H1 (cell line): Measurements from ENCODE around the gene ZDHHC8. TPM values are rescaled to one million over a fixed set of nuclear protein-coding genes. Genes with fewer than 3 reads are reported as not detected.

Experiments used
- CTCF ChIA-PET: fragments of 300-600 bp; sonication (Branson Sonifier 250); formaldehyde crosslinking; loops from one replicate; lab custom pipeline; 2021; ENCODE audit not compliant: partially characterized antibody; lab: Charles Lee
- POLR2A ChIA-PET: fragments of 300-600 bp; sonication (Branson Sonifier 250); formaldehyde crosslinking; loops from one replicate; lab custom pipeline; 2021; ENCODE audit warnings: inconsistent platforms; ENCODE audit not compliant: partially characterized antibody; lab: Charles Lee
- DNase-seq, 2 experiments: peaks; one replicate each; pipeline versions ENCODE4 v3.0.0 to v3.0.0-alpha.2; 2010 to 2022; ENCODE audit warnings: low spot score in 2 of 2, low read depth in 1 of 2, mixed read lengths in 1 of 2
- FAIRE-seq: peaks from 2 replicates; lab custom pipeline; 2011; peaks lifted over from hg19 to GRCh38; lab: Jason Lieb, UNC
- H2AFZ ChIP-seq: 2 replicates; pipeline ENCODE4 v1.8.1; 2012; ENCODE audit warnings: low read length, inconsistent platforms
- H2AK5ac ChIP-seq: 2 replicates; pipeline ENCODE4 v1.6.1; 2013; ENCODE audit warnings: low read depth, low read length
- H2BK120ac ChIP-seq: replicated peaks from 2 replicates; pipeline ENCODE3; 2013; ENCODE audit warnings: low read depth, low read length, inconsistent platforms
- H2BK12ac ChIP-seq: 2 replicates; pipeline ENCODE4 v1.6.1; 2013; ENCODE audit warnings: low read depth, low read length
- H2BK15ac ChIP-seq: 2 replicates; pipeline ENCODE4 v1.6.1; 2013; ENCODE audit warnings: low read length
- H2BK20ac ChIP-seq: 2 replicates; pipeline ENCODE4 v1.6.1; 2013; ENCODE audit warnings: low read length
- H2BK5ac ChIP-seq: 2 replicates; pipeline ENCODE4 v1.6.1; 2013; ENCODE audit warnings: low read depth, low read length
- H3K14ac ChIP-seq: 2 replicates; pipeline ENCODE4 v1.6.1; 2013; ENCODE audit warnings: inconsistent platforms; ENCODE audit not compliant: insufficient read length
- H3K18ac ChIP-seq: 2 replicates; pipeline ENCODE4 v1.6.1; 2013; ENCODE audit warnings: low read length; ENCODE audit errors: extremely low read depth
- H3K23ac ChIP-seq: 2 replicates; pipeline ENCODE4 v1.6.1; 2013; ENCODE audit warnings: inconsistent platforms; ENCODE audit not compliant: insufficient read length
- H3K23me2 ChIP-seq: 2 replicates; pipeline ENCODE4 v1.6.1; 2013; ENCODE audit warnings: low read depth, low read length
- H3K27ac ChIP-seq: 2 replicates; pipeline ENCODE4 v1.6.1; 2011; ENCODE audit warnings: low read depth, low read length, inconsistent platforms
- H3K27me3 ChIP-seq, 4 experiments: replicated peaks in 1 of 4; 1 replicate in 1 of 4; 2 replicates in 3 of 4; pipeline versions ENCODE4 v1.6.1 to v1.8.1; 2011 to 2013; ENCODE audit warnings: low read length in 3 of 4, mild to moderate bottlenecking in 3 of 4, inconsistent platforms in 2 of 4, mixed read lengths in 2 of 4, moderate library complexity in 1 of 4; ENCODE audit not compliant: control insufficient read depth in 3 of 4, insufficient read depth in 3 of 4; ENCODE audit errors: extremely low read depth in 1 of 4
- H3K36me3 ChIP-seq, 4 experiments: 2 replicates each; pipeline versions ENCODE4 v1.6.1 to v1.8.1; 2011 to 2013; ENCODE audit warnings: mild to moderate bottlenecking in 4 of 4, low read length in 3 of 4, moderate library complexity in 2 of 4, control low read depth in 1 of 4, inconsistent platforms in 1 of 4; ENCODE audit not compliant: insufficient read depth in 4 of 4, control insufficient read depth in 2 of 4
- H3K4ac ChIP-seq: replicated peaks from 2 replicates; pipeline ENCODE3; 2013; ENCODE audit warnings: low read length, low read depth, mixed read lengths, inconsistent platforms; ENCODE audit not compliant: insufficient read length
- H3K4me1 ChIP-seq, 4 experiments: replicated peaks in 1 of 4; 1 replicate in 1 of 4; 2 replicates in 3 of 4; pipeline versions ENCODE4 v1.6.1 to v1.8.1; 2011 to 2013; ENCODE audit warnings: low read length in 3 of 4, inconsistent platforms in 2 of 4, mixed read lengths in 1 of 4; ENCODE audit not compliant: insufficient read depth in 4 of 4, control insufficient read depth in 3 of 4
- H3K4me2 ChIP-seq, 2 experiments: 2 replicates each; pipeline versions ENCODE4 v1.6.1 to v1.8.1; 2011 to 2013; ENCODE audit warnings: low read depth in 2 of 2, low read length in 2 of 2, control low read depth in 1 of 2, inconsistent platforms in 1 of 2, mild to moderate bottlenecking in 1 of 2; ENCODE audit not compliant: insufficient read depth in 1 of 2
- H3K4me3 ChIP-seq, 4 experiments: fragments of 200-600, 300-600 bp in 1 of 4; sonication (generic), shearing (Covaris generic), sonication (Bioruptor Twin) in 1 of 4; 2 replicates each; pipeline versions ENCODE4 v1.5.1 to v1.8.1; 2011 to 2016; ENCODE audit warnings: low read length in 4 of 4, low read depth in 3 of 4, control low read depth in 2 of 4, inconsistent platforms in 2 of 4, mild to moderate bottlenecking in 2 of 4, mixed read lengths in 1 of 4, moderate library complexity in 1 of 4; ENCODE audit not compliant: insufficient read depth in 2 of 4; ENCODE audit errors: extremely low read depth in 1 of 4
- H3K56ac ChIP-seq: replicated peaks from 2 replicates; pipeline ENCODE3; 2013; ENCODE audit warnings: low read depth, mild to moderate bottlenecking, mixed read lengths, low read length, inconsistent platforms; ENCODE audit not compliant: insufficient read length
- H3K79me1 ChIP-seq: 2 replicates; pipeline ENCODE4 v1.6.1; 2013; ENCODE audit warnings: low read depth, low read length, control low read depth
- H3K79me2 ChIP-seq, 2 experiments: 2 replicates each; pipeline versions ENCODE4 v1.6.1 to v1.8.1; 2012 to 2013; ENCODE audit warnings: low read length in 2 of 2, mild to moderate bottlenecking in 2 of 2, inconsistent platforms in 1 of 2; ENCODE audit not compliant: insufficient read depth in 2 of 2, control insufficient read depth in 1 of 2
- H3K9ac ChIP-seq, 4 experiments: replicated peaks in 1 of 4; 1 replicate in 1 of 4; 2 replicates in 3 of 4; pipeline versions ENCODE4 v1.6.1 to v1.8.1; 2011 to 2013; ENCODE audit warnings: low read depth in 3 of 4, low read length in 3 of 4, control low read depth in 2 of 4, mild to moderate bottlenecking in 2 of 4, moderate library complexity in 2 of 4, inconsistent platforms in 1 of 4; ENCODE audit errors: extremely low read depth in 1 of 4
- H3K9me3 ChIP-seq, 2 experiments: 2 replicates each; pipeline versions ENCODE4 v1.6.1 to v1.8.1; 2012 to 2013; ENCODE audit warnings: mild to moderate bottlenecking in 2 of 2, moderate library complexity in 2 of 2, control low read depth in 1 of 2, inconsistent platforms in 1 of 2, low read depth in 1 of 2, low read length in 1 of 2, mixed read lengths in 1 of 2; ENCODE audit not compliant: insufficient read depth in 2 of 2
- H4K20me1 ChIP-seq, 2 experiments: replicated peaks in 1 of 2; 2 replicates each; pipeline versions ENCODE3 to v1.8.1; 2011 to 2013; ENCODE audit warnings: inconsistent platforms in 2 of 2, low read length in 2 of 2, mild to moderate bottlenecking in 1 of 2; ENCODE audit not compliant: insufficient read depth in 2 of 2, control insufficient read depth in 1 of 2
- H4K5ac ChIP-seq: 2 replicates; pipeline ENCODE4 v1.6.1; 2013; ENCODE audit warnings: low read length, low read depth, mixed read lengths, inconsistent platforms; ENCODE audit not compliant: insufficient read length
- H4K8ac ChIP-seq: 2 replicates; pipeline ENCODE4 v1.8.0; 2013; ENCODE audit warnings: mild to moderate bottlenecking, moderate library complexity, low read length, inconsistent platforms; ENCODE audit not compliant: insufficient read depth; ENCODE audit errors: extremely low read depth
- H4K91ac ChIP-seq: replicated peaks from 2 replicates; pipeline ENCODE3; 2013; ENCODE audit warnings: low read length, mixed read lengths, inconsistent platforms; ENCODE audit not compliant: insufficient read length
- ATF2 ChIP-seq: IDR thresholded peaks from 2 replicates; pipeline ENCODE4 v1.6.1; 2012; ENCODE audit warnings: low read length, inconsistent platforms
- CBX8 ChIP-seq: fragments of 300-800, 300-1000 bp; sonication (generic); IDR thresholded peaks from 2 replicates; pipeline ENCODE4 v1.7.1; 2016; ENCODE audit warnings: low read depth, low read length, borderline replicate concordance
- CREB1 ChIP-seq: IDR thresholded peaks from 2 replicates; pipeline ENCODE4 v1.6.1; 2012; ENCODE audit warnings: inconsistent platforms
- E2F6 ChIP-seq: IDR thresholded peaks from 2 replicates; pipeline ENCODE4 v1.6.1; 2012; ENCODE audit warnings: inconsistent platforms
- GABPA ChIP-seq: IDR thresholded peaks from 2 replicates; pipeline ENCODE4 v1.6.1; 2011; ENCODE audit warnings: mild to moderate bottlenecking, low read length, moderate library complexity, borderline replicate concordance; ENCODE audit not compliant: insufficient read depth
- JUN ChIP-seq: IDR thresholded peaks from 2 replicates; pipeline ENCODE4 v1.6.1; 2011; ENCODE audit warnings: low read depth, mild to moderate bottlenecking, improper control_type of control experiment, low read length
- JUND ChIP-seq: IDR thresholded peaks from 2 replicates; pipeline ENCODE4 v1.6.1; 2011; ENCODE audit warnings: mild to moderate bottlenecking, improper control_type of control experiment, low read length
- KDM5A ChIP-seq: fragments of 200-600 bp; IDR thresholded peaks from 2 replicates; pipeline ENCODE4 v1.7.1; 2012; ENCODE audit warnings: mild to moderate bottlenecking, low read length, inconsistent platforms, mixed read lengths
- MAX ChIP-seq: IDR thresholded peaks from 2 replicates; pipeline ENCODE4 v1.6.1; 2012; ENCODE audit warnings: inconsistent platforms
- TCF12 ChIP-seq: IDR thresholded peaks from 2 replicates; pipeline ENCODE4 v1.6.1; 2011; ENCODE audit warnings: low read depth, mild to moderate bottlenecking, low read length
- WGBS, 2 experiments: shearing (Covaris generic) in 1 of 2; methylation state at CpG; one replicate each; pipeline versions ENCODE4 v1.1.6 to v1.1.7; 2013 to 2015; ENCODE audit warnings: low lambda C conversion rate in 2 of 2, mixed read lengths in 2 of 2, inconsistent platforms in 1 of 2, low coverage in 1 of 2, missing lambda C conversion rate in 1 of 2; ENCODE audit not compliant: insufficient replicate concordance in 2 of 2, insufficient coverage in 1 of 2, insufficient read length in 1 of 2; ENCODE audit errors: extremely low coverage in 1 of 2, missing lambda C conversion rate in 1 of 2; 5-methylcytosine and 5-hydroxymethylcytosine counted together
- polyA plus RNA-seq, 7 experiments: library from polyadenylated mRNA; depleted of rRNA in 3 of 7; stranded (reverse) in 5 of 7; unstranded in 2 of 7; fragments of >200 nt in 5 of 7; fragments of 200-250 nt in 2 of 7; gene quantifications; 1 replicate in 5 of 7; 2 replicates in 1 of 7; 4 replicates in 1 of 7; pipeline versions ENCODE4 v1.2.1 to v1.2.3, GENCODE V29; 2011 to 2013; ENCODE audit warnings: missing spikeins in 2 of 7, mixed read lengths in 2 of 7
- total RNA-seq: library from RNA; stranded (reverse); fragmentation: NEBNext Ultra II Directional; extraction: Animal tissue kit (Norgen Biotek cat#: 25700); gene quantifications from 2 replicates; pipeline ENCODE4 v1.2.1, GENCODE V29; 2021

The ZDHHC8 gene
- total and polyA plus RNA-seq, 2 of the 8 experiments (the other 6 are each of a cell fraction or from before 2014, with no cell fraction given) = 18.6 to 65.6 TPM

GRCh38 chr22:20155330-20156041 is 23.9 kb downstream of the ZDHHC8 start:
- H3K9ac ChIP-seq = no peak overlapping the region
- no peak overlapping the region for H3K56ac ChIP-seq
- ChIA-PET POLR2A (interaction anchor here (2.4 kb wide), 1 partner anchor 28 kb away, joined by 5 read pairs; no protein-coding TSS in a partner anchor), CTCF (interaction anchor here (1.0 to 7.7 kb wide), 10 partner anchors 11 to 132 kb away, joined by 3 to 98 read pairs (median 10); no protein-coding TSS in a partner anchor)
- H4K20me1 ChIP-seq = no peaks in the 10 kb centered on the region
- H3K4me1 ChIP-seq = peaks cover 0 to 7% (median 4%) of the 10 kb centered on the region in 4 experiments; a peak in 4 of 7 replicates
- FAIRE-seq (no peak), DNase-seq (no peak)
- no peaks in the 10 kb centered on the region for H3K79me1 ChIP-seq
- H4K91ac ChIP-seq = no peak overlapping the region
- H3K36me3 ChIP-seq = no peaks in the 10 kb centered on the region
- no peak overlapping the region; the same call in 1 of the 2 replicates for H4K8ac ChIP-seq
- H4K5ac ChIP-seq = no peak overlapping the region
- no peak overlapping the region for H2BK5ac ChIP-seq
- H3K14ac ChIP-seq = no peak overlapping the region
- 91% methylated on average over 21 of the region's 30 CpGs; no CpG with 5 or more reads in 1 of the 2 experiments for WGBS, 2 experiments
- H2BK120ac ChIP-seq = no peak overlapping the region
- no peaks in the 10 kb centered on the region for H3K79me2 ChIP-seq
- no peak overlapping the region for H2AFZ ChIP-seq
- H2AK5ac ChIP-seq = no peak overlapping the region
- no peak overlapping the region for H3K27ac ChIP-seq
- no peak overlapping the region for H3K4me2 ChIP-seq
- H2BK12ac ChIP-seq = no peak overlapping the region
- H3K23me2 ChIP-seq = no peaks in the 10 kb centered on the region
- no peak overlapping the region for H3K18ac ChIP-seq
- no peaks in the 10 kb centered on the region for H3K27me3 ChIP-seq
- no peak overlapping the region for H2BK20ac ChIP-seq
- no peak overlapping the region for H3K4me3 ChIP-seq
- no peak overlapping the region for H2BK15ac ChIP-seq
- H3K23ac ChIP-seq = no peak overlapping the region
- H3K9me3 ChIP-seq = no peaks in the 10 kb centered on the region
- H3K4ac ChIP-seq = no peak overlapping the region
- TF ChIP-seq ATF2 (no peak), CREB1 (no peak), E2F6 (no peak), KDM5A (no peak), TCF12 (no peak), GABPA (no peak), JUN (no peak), MAX (no peak), JUND (no peak), CBX8 (no peak)
